Transverse colon (tissue), 4 donors: ENCODE results near the gene TEKT5. TPM values are rescaled to one million over a fixed set of nuclear protein-coding genes. Genes with fewer than 3 reads are reported as not detected.
A peak's percentile ranks its signal among the peaks of the same experiment; 100 is the strongest.

ENCODE experiments used
- DNase-seq: peaks from one replicate; pipeline ENCODE4 v3.0.0-alpha.2; 2019
- H3K27ac ChIP-seq, 4 donors: fragments of 200-600 bp; sonication (generic); 2 replicates each; pipeline ENCODE4 v1.5.1; 2016 to 2018; ENCODE audit warnings: inconsistent platforms in 4 of 4
- H3K27me3 ChIP-seq: fragments of 200-600 bp; sonication (generic); 2 replicates; pipeline ENCODE4 v1.5.1; 2017; ENCODE audit warnings: inconsistent platforms
- H3K36me3 ChIP-seq, 4 donors: fragments of 200-600 bp; sonication (generic); 2 replicates each; pipeline ENCODE4 v1.5.1; 2017 to 2019; ENCODE audit warnings: inconsistent platforms in 4 of 4
- H3K4me1 ChIP-seq, 4 donors: fragments of 200-600 bp; sonication (generic); 2 replicates each; pipeline ENCODE4 v1.5.1; 2017 to 2020; ENCODE audit warnings: inconsistent platforms in 4 of 4
- H3K4me3 ChIP-seq, 4 donors: fragments of 200-600 bp; sonication (generic); 1 replicate in 1 of 4; 2 replicates in 3 of 4; pipeline versions ENCODE4 v1.5.1 to v1.6.1; 2017 to 2019; ENCODE audit warnings: inconsistent platforms in 4 of 4
- H3K9me3 ChIP-seq, 2 donors: fragments of 200-600 bp; sonication (generic); 2 replicates each; pipeline ENCODE4 v1.5.1; 2017 to 2019; ENCODE audit warnings: inconsistent platforms in 2 of 2
- CTCF ChIP-seq, 5 experiments: fragments of 200-600 bp in 3 of 5; fragments of 450-650 bp in 2 of 5; sonication (generic) in 3 of 5; IDR thresholded peaks; 1 replicate in 2 of 5; 2 replicates in 3 of 5; pipeline ENCODE4 v1.5.1; 2016 to 2017; ENCODE audit warnings: antibody characterized with exemption in 5 of 5, inconsistent platforms in 3 of 5, mild to moderate bottlenecking in 2 of 5, moderate library complexity in 1 of 5
- EP300 ChIP-seq: sonication (generic); formaldehyde crosslinking; IDR thresholded peaks from one replicate; pipeline ENCODE4 v1.6.1; 2017; ENCODE audit warnings: antibody characterized with exemption, low read depth
- POLR2A ChIP-seq: fragments of 450-650 bp; IDR thresholded peaks from one replicate; pipeline ENCODE4 v1.6.1; 2016; ENCODE audit warnings: antibody characterized with exemption, mild to moderate bottlenecking, moderate library complexity
- POLR2AphosphoS5 ChIP-seq, 3 donors: sonication (generic); formaldehyde crosslinking; IDR thresholded peaks; one replicate each; pipeline ENCODE4 v1.6.1; 2016; ENCODE audit warnings: antibody characterized with exemption in 3 of 3
- WGBS, 2 donors: methylation state at CpG; one replicate each; pipeline ENCODE4 v1.1.5; 2018; ENCODE audit warnings: low coverage in 1 of 2; 5-methylcytosine and 5-hydroxymethylcytosine counted together
- in situ Hi-C, 4 donors: fragments of 200-750 bp; cut with MboI; loops; one replicate each; pipeline versions ENCODE4 v1.15.0 to v1.15.1; 2017; ENCODE audit warnings: low sequenced_read_pairs in 3 of 4, low pct_ligation_motif_present in 1 of 4, low pct_unique_long_range_greater_than_20kb in 1 of 4
- intact Hi-C: fragments of 100-400 bp; cut with DNase I; formaldehyde crosslinking; loops from one replicate; pipeline ENCODE4 v1.15.1; 2023; ENCODE audit warnings: low total_unique reads
- total RNA-seq, 4 donors: library from RNA; depleted of rRNA; stranded (reverse); fragments of >200 nt; gene quantifications; one replicate each; pipeline ENCODE4 v1.1.0, GENCODE V29; 2016

Gene TEKT5
- total RNA-seq, 4 donors from 2014 or later = 2.5 TPM; not detected in 3

GRCh38 chr16:10692470-10692869 is 2.3 kb downstream of the TEKT5 start:
- Histone ChIP-seq H3K36me3 (no peaks in the 10 kb centered on the region), H3K27ac (no peak overlapping the region), H3K4me1 (peaks cover 0 to 4% (median 0%) of the 10 kb centered on the region in 4 donors), H3K27me3 (no peaks in the 10 kb centered on the region), H3K4me3 (no peak overlapping the region), H3K9me3 (no peaks in the 10 kb centered on the region)
- 60 to 80% methylated on average over 1 to 5 of the region's 5 CpGs for WGBS, 2 donors
- in situ Hi-C loops = no loop called here
- no peak for DNase-seq
- no peak for TF ChIP-seq POLR2A
- TF ChIP-seq POLR2AphosphoS5 (IDR thresholded peaks at IDR 0.05) = no peak
- TF ChIP-seq CTCF (IDR thresholded peaks at IDR 0.05) = no peak
- intact Hi-C loops = no loop called here

- Histone ChIP-seq H3K9me3 (no peaks in the 10 kb centered on the region), H3K27me3 (no peaks in the 10 kb centered on the region), H3K4me1 (peaks cover 0 to 4% (median 0%) of the 10 kb centered on the region in 4 donors), H3K36me3 (no peaks in the 10 kb centered on the region), H3K27ac (peak overlapping the region in 1 of 4 donors; percentile 5), H3K4me3 (no peak overlapping the region)
- in situ Hi-C loops = no loop called here
- WGBS, 2 donors = 77% methylated on average over 5 of the region's 5 CpGs; no CpG with 5 or more reads in 1 of the 2 donors
- intact Hi-C loops = no loop called here
- TF ChIP-seq EP300 (no peak), POLR2AphosphoS5 (IDR thresholded peaks at IDR 0.05) (no peak), CTCF (IDR thresholded peaks at IDR 0.05) (no peak), POLR2A (no peak)
- DNase-seq = no peak
Measured at GRCh38 chr16:10688726-10689125, 6.0 kb downstream of the TEKT5 start.

- Histone ChIP-seq H3K36me3 (no peaks in the 10 kb centered on the region), H3K9me3 (no peaks in the 10 kb centered on the region), H3K27ac (no peak overlapping the region), H3K4me3 (no peak overlapping the region), H3K4me1 (peaks cover 0 to 4% (median 0%) of the 10 kb centered on the region in 4 donors), H3K27me3 (no peaks in the 10 kb centered on the region)
- in situ Hi-C loops = no loop called here
- intact Hi-C loops = no loop called here
- 60 to 73% methylated on average over 1 to 10 of the region's 10 CpGs for WGBS, 2 donors
- peak; percentile 70 for DNase-seq
- TF ChIP-seq CTCF (IDR thresholded peaks at IDR 0.05) (no peak), POLR2AphosphoS5 (IDR thresholded peaks at IDR 0.05) (no peak), POLR2A (no peak), EP300 (no peak)
Measured at GRCh38 chr16:10688291-10688690, 6.4 kb downstream of the TEKT5 start.

GRCh38 chr16:10685709-10686108 is 9.0 kb downstream of the TEKT5 start:
- in situ Hi-C loops = no loop called here
- no peak overlapping the region for H3K4me3 ChIP-seq
- intact Hi-C loops = no loop called here
- WGBS, 2 donors = 81 to 89% methylated on average over 6 to 7 of the region's 7 CpGs
- DNase-seq = no peak
- H3K9me3 ChIP-seq = no peaks in the 10 kb centered on the region
- H3K27me3 ChIP-seq = no peaks in the 10 kb centered on the region
- TF ChIP-seq CTCF (IDR thresholded peaks at IDR 0.05) (no peak), POLR2A (no peak)
- peaks cover 0 to 4% (median 0%) of the 10 kb centered on the region in 4 donors for H3K4me1 ChIP-seq
- H3K27ac ChIP-seq = no peak overlapping the region
- H3K36me3 ChIP-seq = no peaks in the 10 kb centered on the region
